Measurements from ENCODE around the gene LRIG3. TPM values are rescaled to one million over a fixed set of nuclear protein-coding genes. Genes with fewer than 3 reads are reported as not detected.

Gene LRIG3
- total and polyA plus RNA-seq, 2 donors from 2014 or later: 4.4 to 40.5 TPM

DNA sequence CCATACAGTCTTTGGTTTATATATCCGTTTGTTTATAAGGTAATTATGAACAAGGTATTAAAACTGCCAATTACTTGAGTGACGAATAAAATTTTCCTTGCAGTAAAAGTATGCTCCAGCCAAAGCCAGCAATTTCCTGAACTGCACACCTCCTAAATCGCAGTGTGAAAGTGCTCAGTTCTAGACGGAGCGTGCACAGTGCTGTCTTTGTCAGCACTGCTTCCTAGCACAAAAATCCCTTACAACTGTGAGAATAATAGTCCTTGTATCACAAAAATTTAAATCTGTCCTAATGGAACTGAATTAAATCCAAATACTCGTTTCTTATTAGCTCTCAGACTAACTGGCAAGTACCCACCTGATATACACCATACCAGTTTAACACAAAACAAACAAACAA lies 26.3 kb downstream of the LRIG3 start:
- Histone ChIP-seq H3K36me3 (ENCODE audit: control insufficient read depth in 2 of 3, insufficient read depth in 3 of 3, low read length in 3 of 3) (peaks cover 4 to 11% (median 8%) of the 10 kb centered on the region in 3 donors), H3K27me3 (ENCODE audit: control insufficient read depth, insufficient read depth, low read length) (no peaks in the 10 kb centered on the region), H3K4me1 (ENCODE audit: control insufficient read depth in 2 of 3, insufficient read depth in 2 of 3, low read depth in 1 of 3, low read length in 3 of 3) (peaks cover 0 to 2% (median 0%) of the 10 kb centered on the region in 3 donors), H3K4me3 (ENCODE audit: low read length in 3 of 3) (no peak overlapping the region), H3K27ac (ENCODE audit: low read depth in 2 of 2, low read length in 2 of 2) (no peak overlapping the region), H3K9ac (ENCODE audit: low read length in 3 of 3) (peak overlapping the region in 1 of 3 donors; percentile 5), H3K9me3 (ENCODE audit: control insufficient read depth in 2 of 3, insufficient read depth in 1 of 3, low read length in 3 of 3) (no peaks in the 10 kb centered on the region)
- no peak for FAIRE-seq
- intact Hi-C loops (cut with DNase I): no loop called here
- TF ChIP-seq, protein P1, sequence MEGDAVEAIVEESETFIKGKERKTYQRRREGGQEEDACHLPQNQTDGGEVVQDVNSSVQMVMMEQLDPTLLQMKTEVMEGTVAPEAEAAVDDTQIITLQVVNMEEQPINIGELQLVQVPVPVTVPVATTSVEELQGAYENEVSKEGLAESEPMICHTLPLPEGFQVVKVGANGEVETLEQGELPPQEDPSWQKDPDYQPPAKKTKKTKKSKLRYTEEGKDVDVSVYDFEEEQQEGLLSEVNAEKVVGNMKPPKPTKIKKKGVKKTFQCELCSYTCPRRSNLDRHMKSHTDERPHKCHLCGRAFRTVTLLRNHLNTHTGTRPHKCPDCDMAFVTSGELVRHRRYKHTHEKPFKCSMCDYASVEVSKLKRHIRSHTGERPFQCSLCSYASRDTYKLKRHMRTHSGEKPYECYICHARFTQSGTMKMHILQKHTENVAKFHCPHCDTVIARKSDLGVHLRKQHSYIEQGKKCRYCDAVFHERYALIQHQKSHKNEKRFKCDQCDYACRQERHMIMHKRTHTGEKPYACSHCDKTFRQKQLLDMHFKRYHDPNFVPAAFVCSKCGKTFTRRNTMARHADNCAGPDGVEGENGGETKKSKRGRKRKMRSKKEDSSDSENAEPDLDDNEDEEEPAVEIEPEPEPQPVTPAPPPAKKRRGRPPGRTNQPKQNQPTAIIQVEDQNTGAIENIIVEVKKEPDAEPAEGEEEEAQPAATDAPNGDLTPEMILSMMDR (IDR thresholded peaks at IDR 0.05; ENCODE audit: borderline replicate concordance, extremely low read depth, insufficient read depth): no peak
- no peak for DNase-seq

DNA sequence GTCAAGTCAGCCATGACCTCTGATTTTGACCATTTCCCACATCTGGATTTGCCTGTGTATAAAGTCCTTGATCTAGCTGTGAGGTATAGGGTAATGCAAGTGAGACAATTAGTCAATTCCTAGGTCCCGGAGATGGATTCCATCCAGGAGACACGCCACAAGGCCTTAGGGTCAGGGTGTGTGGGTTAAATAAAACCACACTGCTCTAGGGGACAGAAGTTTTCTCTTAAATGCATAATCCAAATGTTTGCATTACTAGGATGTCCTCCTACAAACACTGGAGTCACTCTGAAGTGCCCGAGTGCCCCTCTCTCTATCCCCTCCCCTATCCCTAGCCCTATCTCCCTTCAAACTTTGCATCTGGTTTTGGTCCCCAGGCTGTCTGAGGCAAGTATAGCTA lies 26.8 kb downstream of the LRIG3 start:
- H3K27me3 ChIP-seq (ENCODE audit: control insufficient read depth, insufficient read depth, low read length): no peaks in the 10 kb centered on the region
- intact Hi-C loops (cut with DNase I): no loop called here
- H3K9me3 ChIP-seq (ENCODE audit: control insufficient read depth in 2 of 3, insufficient read depth in 1 of 3, low read length in 3 of 3): no peaks in the 10 kb centered on the region
- no peak for FAIRE-seq
- peaks cover 4 to 16% (median 8%) of the 10 kb centered on the region in 3 donors for H3K36me3 ChIP-seq (ENCODE audit: control insufficient read depth in 2 of 3, insufficient read depth in 3 of 3, low read length in 3 of 3)
- H3K4me1 ChIP-seq (ENCODE audit: control insufficient read depth in 2 of 3, insufficient read depth in 2 of 3, low read depth in 1 of 3, low read length in 3 of 3): peaks cover 0 to 2% (median 0%) of the 10 kb centered on the region in 3 donors
- H3K27ac ChIP-seq (ENCODE audit: low read depth in 2 of 2, low read length in 2 of 2): no peak overlapping the region
- no peak for DNase-seq
- TF ChIP-seq, protein P1 (IDR thresholded peaks at IDR 0.05; ENCODE audit: borderline replicate concordance, extremely low read depth, insufficient read depth): no peak
- H3K4me3 ChIP-seq (ENCODE audit: low read length in 3 of 3): no peak overlapping the region
- no peak overlapping the region for H3K9ac ChIP-seq (ENCODE audit: low read length in 3 of 3)

DNA sequence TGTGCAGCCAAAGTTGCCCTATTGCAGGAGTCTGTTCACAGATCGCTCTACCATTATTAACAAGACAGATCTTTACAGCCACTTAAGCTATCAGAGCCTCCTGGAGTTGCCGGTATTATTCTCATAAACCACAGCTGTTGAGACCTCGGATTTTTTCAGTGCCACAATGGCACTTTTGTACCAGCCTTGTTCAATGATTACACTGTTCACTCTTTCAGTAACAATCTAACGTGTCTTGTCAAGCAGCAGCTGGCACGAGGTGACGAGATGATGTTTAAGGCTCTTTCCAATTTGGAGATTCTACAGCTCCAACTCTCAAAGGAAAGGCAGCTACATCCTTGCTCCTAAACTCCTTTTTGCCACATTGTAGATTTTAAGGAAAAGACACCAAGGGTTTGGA lies 30.7 kb downstream of the LRIG3 start:
- DNase-seq: no peak
- intact Hi-C loops (cut with DNase I): no loop called here

More for the DNA sequence above, 30.7 kb downstream of the LRIG3 start:
- TF ChIP-seq, protein P1 (IDR thresholded peaks at IDR 0.05; ENCODE audit: borderline replicate concordance, extremely low read depth, insufficient read depth): no peak
- no peaks in the 10 kb centered on the region for H3K27me3 ChIP-seq (ENCODE audit: control insufficient read depth, insufficient read depth, low read length)
- peaks cover 11 to 36% (median 16%) of the 10 kb centered on the region in 3 donors for H3K36me3 ChIP-seq (ENCODE audit: control insufficient read depth in 2 of 3, insufficient read depth in 3 of 3, low read length in 3 of 3)
- H3K4me3 ChIP-seq (ENCODE audit: low read length in 3 of 3): no peak overlapping the region
- H3K27ac ChIP-seq (ENCODE audit: low read depth in 2 of 2, low read length in 2 of 2): no peak overlapping the region
- H3K4me1 ChIP-seq (ENCODE audit: control insufficient read depth in 2 of 3, insufficient read depth in 2 of 3, low read depth in 1 of 3, low read length in 3 of 3): no peaks in the 10 kb centered on the region
- no peak overlapping the region for H3K9ac ChIP-seq (ENCODE audit: low read length in 3 of 3)
- H3K9me3 ChIP-seq (ENCODE audit: control insufficient read depth in 2 of 3, insufficient read depth in 1 of 3, low read length in 3 of 3): no peaks in the 10 kb centered on the region
- no peak for FAIRE-seq
